Measurements from ENCODE around the gene EEPD1.

Gene EEPD1

DNA sequence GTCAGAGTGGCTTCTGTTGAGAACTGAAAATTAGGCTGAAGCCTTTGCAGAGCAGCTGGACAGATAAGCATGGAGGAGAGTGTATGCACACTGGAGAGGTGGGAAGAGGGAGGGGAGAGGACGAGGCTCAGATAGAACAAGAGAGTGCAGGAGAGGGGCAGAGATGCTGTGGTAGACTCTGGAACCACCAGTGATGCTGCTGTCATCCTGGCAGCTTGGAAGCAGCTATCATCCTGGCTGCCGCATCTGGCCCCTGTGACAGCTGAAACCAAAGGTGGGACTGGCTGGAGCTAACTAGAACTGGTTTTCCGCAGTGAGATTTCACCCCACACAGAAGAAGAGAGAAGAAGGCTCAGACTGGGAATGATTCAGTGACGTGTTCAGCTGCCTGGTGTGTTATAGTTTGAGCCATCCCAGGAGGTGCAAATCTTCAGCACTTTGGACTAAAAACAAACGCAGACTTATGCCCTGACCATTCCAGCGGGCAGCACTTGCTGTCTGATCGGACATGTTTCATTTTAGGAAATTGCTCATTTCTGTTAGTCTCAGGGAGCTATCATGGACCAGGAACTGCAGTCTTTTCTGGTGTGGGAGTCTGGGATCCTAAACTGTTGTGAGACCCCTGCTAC lies 38.4 kb downstream of the EEPD1 start:
- DNase-seq (ENCODE audit: low read depth), result peak; percentile 36

DNA sequence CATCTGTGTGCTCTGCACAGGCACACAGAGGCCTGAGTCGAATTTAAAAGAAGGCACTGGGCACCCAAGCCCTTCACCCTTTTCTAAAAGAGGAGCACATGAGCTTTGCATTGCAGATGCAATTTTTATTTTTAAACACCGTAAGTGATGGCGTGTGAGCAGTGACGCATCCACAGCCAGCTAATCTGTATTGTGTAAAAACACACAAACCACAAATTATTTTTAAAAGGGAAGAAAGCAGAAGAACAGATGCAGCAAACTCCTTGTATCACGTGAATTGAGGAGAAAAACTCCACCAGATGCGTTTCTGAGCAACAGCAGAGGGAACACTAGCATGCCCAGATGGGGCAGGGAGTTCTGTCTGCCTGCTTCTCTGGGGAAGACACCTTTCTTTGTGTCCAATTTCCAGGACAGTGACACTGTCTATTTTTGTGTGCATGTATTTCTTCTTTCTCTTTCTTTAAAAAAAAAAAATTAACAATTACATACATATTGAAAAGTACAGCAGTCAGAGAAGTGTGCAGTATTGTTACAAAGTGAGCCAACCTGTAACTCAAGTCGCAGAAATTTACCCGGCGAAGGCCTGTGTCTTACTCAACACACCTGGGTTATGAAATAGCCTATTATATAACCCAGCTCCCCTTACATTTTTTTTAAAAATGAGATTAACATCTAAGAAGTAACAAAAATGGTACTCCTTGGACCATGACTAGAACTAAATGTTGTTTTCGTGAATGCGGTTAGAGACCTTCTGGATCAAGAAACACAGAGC lies 39.2 kb downstream of the EEPD1 start:
- peak; percentile 86 for DNase-seq (ENCODE audit: low read depth)

DNA sequence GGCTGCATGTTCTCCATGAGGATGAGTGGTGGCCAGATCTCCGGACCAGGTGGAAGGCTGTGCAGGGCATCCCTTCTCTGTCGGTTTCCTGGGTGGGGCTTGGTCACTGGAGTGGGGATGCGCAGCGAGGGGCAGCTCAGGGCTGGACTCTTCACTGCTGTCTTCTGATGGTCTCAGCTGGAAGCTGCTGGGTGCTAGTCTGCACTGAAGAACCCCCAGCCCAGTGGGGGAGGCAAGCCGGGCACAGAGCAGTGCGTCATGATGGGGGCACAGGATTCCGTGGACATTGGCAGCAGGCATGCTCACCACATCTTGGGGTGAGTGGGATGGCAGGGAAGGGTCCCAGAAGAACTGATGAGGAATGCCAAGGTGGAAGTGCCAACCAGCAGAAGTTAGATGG lies 39.8 kb downstream of the EEPD1 start:
- DNase-seq (ENCODE audit: low read depth), result no peak

DNA sequence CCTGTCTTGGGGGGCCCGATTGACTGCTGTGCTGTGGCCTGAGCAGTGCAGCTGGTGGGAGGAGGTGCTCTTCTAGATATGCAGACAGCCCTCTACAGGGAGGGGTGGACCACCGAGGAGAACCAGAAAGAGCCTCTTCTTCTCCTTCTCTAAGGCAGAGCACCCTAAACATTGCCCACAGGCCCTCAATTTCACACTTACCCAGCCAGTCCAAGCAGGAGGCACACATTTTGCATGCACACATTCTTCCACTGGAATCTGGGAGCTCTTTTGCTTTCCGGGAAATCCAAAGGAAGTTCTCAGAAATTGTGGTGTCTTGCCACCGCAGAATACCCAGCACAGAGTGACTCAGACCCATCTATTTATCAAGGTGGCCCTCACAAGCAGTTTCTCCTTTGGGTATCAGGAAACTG lies 45.8 kb downstream of the EEPD1 start:
- DNase-seq (ENCODE audit: low read depth), result peak; percentile 66

DNA sequence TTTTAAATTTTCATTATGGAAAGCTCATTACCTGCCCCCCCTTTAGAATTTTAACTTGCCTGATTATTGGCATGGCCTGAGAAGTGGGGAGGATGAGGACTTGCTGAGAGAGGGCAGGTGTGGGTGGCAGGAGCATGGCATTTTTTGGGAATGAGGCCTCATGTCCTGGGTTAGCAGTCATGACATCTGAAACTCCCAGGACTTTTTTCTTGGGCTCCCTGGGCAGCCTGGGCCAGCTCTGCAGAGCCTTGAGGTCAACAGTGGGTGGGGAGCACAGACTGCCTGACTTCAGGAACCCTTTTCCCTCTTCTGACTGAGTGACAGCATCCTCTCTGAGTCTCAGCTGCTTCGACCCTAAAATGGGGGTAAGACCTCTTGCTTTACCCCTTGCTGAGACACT lies 46.3 kb downstream of the EEPD1 start:
- DNase-seq (ENCODE audit: low read depth), result no peak

DNA sequence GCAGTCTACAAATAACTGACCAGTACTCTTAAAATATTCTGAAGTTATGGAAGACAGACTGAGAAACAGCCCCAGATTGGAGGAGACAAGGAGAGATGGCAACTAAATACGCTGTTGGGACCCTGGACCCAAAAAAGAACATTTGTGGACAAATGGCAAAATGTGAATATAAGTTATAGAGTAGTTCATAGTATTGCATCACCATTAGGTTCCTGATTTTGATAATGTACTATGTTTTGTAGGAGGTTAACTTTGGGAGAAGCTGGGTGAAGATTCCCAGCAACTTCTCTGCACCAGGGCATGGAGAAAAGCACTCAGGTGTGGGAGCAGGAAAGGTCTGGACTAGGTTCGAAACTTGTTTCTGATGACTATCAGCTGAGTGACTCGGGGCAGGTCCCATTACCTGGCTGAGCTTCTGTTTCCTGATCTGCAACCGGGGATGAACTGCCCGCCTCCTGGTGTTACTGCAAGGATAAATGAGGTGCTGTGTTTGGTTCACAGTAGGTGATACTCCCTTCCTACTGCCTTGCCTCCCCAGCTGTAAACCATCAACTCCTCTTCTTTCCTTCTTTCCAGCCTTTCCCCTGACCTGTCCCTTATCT lies 48.2 kb downstream of the EEPD1 start:
- DNase-seq (ENCODE audit: low read depth), result no peak

DNA sequence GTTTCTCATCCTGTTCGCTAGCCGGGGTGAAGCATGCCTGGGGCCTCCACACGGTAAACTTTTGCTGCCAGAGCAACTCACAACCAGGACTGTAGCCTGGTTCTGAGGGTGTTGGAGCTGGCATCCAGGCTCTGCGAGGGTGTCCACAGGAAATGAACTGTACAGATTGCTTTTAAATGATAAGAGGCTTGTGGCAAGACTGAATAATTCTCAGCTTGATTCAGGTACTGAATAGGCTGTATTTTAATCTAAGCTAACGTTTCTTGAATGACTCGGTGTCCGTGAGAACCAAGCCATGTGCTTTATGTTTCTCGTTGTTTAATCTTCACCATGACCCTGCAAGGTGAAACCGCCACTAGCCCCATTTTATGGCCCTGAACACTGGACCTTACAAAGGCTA lies 49.3 kb downstream of the EEPD1 start:
- peak; percentile 18 for DNase-seq (ENCODE audit: low read depth)

DNA sequence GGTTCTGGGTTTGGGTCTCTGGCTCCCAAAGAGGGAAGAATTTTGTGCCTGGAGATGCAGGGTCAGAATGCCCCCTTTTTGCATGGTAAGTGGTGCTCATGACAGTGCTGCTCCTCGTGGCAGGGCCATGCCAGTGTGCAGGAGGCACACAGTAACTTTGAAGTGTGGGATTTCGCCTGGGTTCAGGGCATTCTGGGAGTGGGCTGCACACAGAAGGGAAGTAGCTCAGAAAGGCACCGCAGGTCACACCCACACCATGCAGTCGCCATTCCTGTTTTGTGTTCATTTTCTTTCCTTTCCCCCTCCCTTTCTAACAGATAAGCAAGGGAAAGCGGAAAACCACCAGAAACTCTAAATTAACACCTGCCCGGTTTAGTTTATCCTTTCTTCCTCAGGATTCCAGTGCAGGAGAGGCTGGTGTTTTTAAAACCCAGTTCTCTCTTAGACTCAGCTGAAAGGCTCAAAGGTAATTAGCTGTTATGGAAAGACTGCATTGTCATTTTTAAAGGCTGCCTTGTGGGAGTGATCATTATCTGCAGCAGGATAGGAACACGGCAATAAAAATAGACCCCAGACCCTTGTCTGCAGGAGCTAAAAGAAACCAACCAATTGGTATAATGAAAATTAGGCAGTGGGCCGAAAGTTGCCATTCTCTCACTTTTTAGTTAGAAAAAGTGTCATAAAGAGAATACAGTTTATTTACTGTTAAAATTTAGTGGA lies 50.2 kb downstream of the EEPD1 start:
- no peak for DNase-seq (ENCODE audit: low read depth)

DNA sequence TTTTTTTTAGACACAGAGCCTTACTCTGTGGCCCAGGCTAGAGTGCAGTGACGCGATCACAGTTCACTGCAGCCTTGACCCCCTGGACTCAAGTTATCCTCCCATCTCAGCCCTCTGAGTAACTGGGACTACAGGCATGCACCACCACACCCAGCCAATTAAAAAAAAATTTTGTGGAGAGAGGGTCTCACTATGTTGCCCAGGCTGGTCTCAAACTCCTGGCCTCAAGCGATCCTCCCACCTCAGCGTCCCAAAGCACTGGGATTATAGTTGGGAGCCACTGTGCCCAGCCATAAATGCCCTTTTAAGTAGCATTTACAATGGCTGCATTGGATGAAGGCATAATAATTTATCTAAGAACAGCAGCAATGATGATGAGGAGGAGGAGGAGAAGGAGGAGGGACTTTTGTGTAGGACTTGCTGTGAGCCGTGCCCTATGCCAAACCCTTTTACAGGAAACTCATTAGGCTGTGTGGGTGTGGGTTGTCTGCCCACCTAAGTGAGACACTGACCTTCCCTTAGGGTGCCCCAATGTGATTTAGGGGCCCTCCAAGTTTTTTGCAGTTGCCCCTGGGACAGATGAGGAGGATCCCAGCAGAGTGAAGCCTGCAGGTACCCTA lies 51.1 kb downstream of the EEPD1 start:
- no peak for DNase-seq (ENCODE audit: low read depth)

DNA sequence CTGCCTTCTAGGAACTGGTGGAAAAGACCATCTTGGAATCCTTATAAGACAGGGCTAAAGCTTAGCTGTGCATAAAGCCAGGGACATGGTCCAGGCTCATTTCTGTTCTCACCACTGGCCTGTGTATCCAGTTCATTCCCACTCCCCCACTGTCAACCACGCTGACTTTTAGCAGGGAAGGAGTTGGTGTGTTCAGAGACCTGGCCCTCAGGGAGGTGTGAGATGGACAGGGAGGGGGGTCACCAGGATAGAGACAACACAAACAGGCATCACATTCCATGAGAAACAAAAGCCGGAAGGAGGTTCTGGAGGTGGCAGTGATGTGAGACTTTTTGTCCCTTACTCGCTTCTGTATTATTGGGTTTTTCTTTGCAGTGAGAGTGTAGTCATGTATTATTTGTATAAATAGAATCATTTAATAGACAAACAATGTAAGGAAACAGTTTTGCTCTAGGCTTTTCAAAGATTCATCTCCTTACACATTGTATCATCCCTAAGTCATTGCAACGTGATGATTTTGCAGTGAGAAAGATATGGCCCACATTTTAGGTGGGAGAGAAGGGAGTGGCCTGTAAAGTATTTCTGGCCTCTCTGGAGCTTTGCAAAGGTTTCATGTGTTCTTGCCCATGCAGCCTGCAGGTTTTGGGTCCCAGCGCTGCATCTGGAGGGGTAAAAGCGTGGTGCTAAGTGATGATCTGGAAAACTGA lies 52.0 kb downstream of the EEPD1 start:
- DNase-seq (ENCODE audit: low read depth), result no peak

DNA sequence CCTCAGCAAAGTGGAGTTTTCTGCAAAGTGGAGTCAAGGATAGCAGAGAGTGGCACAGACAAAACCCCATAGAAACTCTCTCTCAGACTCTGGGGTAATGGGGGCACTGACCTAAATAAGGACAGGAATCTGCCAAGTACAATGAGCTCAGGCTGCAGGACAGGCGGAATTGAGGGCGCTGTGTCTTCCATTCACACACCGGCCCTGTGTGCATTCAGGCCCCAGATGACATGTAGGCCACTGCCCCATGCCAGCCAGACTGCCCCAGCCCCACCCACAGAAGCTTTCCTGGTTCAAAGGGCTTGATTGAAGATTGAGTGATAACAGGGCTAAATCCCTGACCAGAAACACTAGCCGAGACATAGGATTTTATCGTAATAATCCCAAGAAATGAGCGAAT lies 52.7 kb downstream of the EEPD1 start:
- DNase-seq (ENCODE audit: low read depth), result no peak

DNA sequence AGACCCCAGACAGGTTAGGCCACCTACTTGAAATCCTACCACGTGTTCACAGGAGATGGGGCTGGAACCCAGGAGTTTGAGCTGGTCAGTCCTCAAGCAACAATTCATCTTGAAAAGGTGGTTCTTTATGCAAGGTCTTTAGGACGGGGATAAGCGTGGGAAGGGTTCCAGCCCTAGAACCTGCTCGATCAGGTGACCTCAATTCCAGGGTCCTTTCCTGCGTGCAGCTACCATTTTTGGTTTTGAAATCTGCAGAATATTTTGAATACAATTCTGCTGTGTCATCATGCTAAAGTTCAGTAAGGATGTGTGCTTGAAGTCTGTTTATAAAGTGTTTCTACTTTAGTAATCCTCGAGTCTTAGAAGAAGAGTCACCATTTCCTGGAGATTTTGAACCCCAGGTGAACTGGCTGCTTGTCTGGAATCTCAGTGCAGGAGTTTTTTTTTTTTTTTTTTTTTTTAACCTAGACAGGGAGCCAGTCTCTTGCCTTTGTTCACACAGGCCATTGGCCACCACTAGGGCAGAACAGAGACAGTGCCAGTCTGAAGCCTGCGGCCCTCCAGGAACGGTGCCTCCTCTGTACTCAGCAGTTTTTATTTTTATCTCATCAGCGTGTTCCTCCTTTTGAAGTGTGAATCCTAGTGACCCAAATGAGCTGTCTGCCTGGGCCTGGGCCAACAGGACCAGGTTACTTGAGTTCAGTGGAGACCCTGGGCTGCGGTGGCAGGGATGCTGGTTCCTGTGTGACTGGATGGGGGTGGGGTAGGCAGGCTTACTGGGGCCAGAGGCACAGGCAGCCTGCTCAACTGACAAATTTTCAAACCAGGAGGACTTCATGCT lies 54.6 kb downstream of the EEPD1 start:
- DNase-seq (ENCODE audit: low read depth), result peak; percentile 89

DNA sequence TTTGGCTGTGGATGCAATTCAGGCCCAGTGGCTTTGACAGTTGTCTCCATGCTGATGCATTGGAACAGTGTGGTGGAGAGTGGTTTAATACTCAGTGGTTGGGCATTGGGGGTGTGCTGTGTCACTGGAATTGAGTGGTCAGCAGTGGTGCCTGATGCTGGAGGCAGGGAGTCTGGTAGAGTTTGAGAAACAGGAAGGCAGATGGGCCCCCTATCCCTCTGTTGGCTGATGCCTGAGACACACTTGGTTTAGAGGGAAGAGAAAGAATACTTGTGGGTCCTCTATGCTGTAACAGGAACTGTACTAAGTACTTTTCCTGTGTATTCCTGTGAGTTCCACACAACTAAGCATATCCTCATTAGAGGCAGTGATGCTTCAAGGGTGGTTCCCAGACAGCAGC lies 55.4 kb downstream of the EEPD1 start:
- peak; percentile 49 for DNase-seq (ENCODE audit: low read depth)

DNA sequence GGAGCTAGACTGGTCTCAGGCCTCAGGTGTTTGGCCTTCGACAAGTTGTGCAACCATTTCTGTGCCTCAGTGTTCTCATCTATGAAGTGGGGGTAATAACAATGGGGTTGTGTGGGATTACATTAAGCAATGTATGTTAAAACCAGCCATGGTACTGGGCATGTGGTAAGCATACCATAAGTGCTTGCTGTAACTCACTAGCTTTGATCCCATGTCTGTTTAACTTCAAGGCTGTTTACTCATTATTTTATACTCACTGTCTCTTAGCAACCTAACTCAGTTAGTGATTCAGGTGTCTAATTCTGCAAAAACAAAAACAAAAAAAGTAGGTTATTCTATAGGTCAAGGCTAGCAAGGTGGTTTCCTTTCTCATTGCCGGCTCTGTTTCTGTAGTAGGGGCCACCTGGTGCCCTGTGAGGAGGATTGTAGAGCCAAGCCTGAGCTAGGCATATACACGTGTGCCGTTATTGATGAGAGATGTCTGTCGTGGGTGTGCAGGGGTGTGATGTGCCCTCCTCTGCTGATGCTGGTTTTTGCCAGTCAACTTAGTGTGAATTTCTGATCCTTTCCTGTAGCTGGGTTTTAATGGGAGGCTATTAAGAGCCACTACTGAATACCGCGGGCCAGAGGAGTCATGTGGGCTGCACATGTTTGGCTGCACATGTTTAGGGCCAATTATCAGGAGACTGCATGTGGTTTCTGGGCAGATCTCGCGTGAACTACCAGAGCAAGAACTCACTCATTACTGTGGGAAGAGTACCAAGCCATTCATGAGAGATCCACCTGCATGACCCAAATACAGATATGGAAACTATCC lies 56.2 kb downstream of the EEPD1 start:
- no peak for DNase-seq (ENCODE audit: low read depth)

DNA sequence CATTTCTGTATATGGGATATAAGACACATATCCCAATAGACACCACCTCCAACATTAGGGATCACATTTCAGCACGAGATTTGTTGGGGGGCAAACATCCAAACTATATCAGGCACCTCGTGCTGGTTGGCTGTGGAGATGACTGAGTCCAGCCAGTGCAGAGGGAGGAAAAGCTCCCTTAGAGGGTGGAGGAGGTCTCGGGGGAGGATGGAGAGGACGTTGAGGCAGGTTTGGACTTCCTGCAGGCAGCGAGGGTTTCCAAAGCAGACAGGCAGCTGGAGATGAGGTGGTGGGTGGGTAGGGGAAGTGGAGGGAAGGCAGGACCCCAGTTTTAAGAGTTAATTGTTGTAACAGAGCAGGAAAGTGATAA lies 56.7 kb downstream of the EEPD1 start:
- no peak for DNase-seq (ENCODE audit: low read depth)

DNA sequence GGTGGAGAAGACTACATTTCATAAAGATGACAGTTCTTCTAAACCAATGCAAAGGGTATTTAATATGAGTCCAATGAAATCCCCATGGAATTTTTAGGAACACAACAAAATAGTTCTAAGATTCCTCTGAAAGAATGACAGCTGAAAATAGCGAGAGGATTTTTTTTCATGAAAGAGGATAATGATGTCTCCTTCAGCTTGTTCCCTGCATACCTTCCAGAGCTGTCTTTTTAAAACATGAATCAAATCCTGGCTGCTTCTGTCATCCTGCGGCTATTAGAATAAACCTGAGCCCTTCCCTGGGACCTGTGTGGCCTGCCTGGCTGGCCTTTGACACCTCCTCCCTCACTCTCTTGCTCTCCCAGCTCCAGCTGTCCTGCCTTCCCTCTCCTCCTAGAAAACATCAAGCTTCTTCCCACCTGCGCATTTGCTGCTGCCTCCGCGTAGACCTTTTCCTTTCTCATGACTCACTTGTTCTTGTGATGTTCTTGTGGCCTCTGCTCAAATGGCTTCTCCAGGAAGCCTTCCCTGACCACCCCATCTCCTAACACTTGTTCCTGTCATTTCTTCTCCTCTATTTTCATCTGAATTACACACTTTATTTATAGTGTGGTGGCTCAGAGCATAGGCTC lies 57.4 kb downstream of the EEPD1 start:
- DNase-seq (ENCODE audit: low read depth), result no peak

DNA sequence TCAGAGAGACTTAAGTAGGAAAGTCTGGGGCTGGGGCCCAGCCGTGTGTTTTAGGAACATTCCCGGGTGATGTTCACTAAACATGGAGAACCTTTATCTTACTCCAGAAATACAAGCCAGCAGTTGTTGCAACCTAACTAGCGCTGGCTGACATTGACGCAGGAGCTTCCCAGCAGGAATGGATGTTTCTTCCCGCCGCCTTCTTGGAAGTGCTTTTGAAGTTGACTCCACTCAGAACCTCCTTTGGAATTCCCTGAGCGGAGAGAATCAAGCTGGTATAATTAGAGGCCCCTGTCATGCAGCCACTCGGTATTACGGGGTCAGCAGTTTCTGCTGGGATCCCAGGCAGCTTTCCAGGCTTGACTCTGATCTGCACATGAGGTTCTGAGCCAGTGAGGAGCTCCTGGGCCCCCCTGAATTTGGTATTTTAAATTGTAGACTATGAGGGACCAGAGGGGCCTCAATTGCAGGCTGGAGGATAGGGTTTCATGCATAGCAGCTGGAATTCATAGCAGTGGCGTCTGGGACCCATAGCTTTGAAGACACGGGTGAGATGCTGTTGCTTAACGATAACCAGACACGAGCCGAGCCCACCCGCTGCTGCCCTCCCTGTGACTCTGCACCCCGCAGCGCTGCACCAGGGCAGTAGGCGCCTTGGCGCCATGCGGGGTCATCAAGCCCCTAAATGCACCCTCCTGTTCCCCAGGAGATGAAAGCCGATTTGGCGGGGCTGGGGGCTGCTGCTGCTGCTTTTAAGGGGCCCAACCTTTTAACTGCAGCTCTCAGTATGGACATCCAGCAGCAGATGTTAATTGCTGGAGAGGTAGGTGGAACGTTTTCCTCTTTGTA lies 61.8 kb downstream of the EEPD1 start:
- no peak for DNase-seq (ENCODE audit: low read depth)

DNA sequence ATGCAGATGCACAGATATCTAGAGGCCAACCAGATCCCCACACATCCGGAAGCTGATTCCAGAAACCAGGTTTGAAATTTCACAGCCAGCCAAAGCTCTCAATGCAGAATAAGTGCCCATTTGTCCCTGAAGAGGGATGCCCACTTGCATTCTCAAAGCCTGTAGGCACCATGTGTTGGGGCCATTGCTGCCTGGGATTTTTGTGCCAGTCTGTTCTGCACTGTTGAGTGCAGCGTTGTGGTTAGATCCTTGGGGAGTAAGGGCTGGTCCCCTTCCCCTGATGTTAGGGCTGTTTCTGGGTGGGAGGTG lies 62.4 kb downstream of the EEPD1 start:
- DNase-seq (ENCODE audit: low read depth), result no peak
